Measurements from ENCODE around the gene CDHR1. TPM values are rescaled to one million over a fixed set of nuclear protein-coding genes. Genes with fewer than 3 reads are reported as not detected.

CDHR1 gene
- total and polyA plus RNA-seq, 8 donors, result 0.03 to 0.77 (median 0.49) TPM; not detected in 1

- Histone ChIP-seq H3K4me1 (no peaks in the 10 kb centered on the region), H3K27ac (no peak within 1 kb of the TSS), H3K4me3 (no peak within 1 kb of the TSS), H3K9me3 (no peaks in the 10 kb centered on the region), H3K36me3 (no peaks in the 10 kb centered on the region), H3K27me3 (no peaks in the 10 kb centered on the region)
- ATAC-seq, result no peak
- no peak for TF ChIP-seq CTCF (IDR thresholded peaks at IDR 0.05)
- intact Hi-C loops (cut with DNase I), result no loop called here
- DNase-seq, result no peak
- 48 to 66% methylated on average over 6 of the region's 6 CpGs for WGBS, 2 donors
- FAIRE-seq, result no peak
These were observed 31.3 kb downstream of the CDHR1 start, which contains the start of gene LRIT2 for GRCh38 chr10:84225427-84226173. Gene LRIT2, minus strand, starts transcription at chr10:84225544. Its CDS starts 24 bp downstream, at chr10:84225520.

GRCh38 chr10:84226616-84227015, 32.3 kb downstream of the CDHR1 start:
- DNase-seq, result no peak
- Histone ChIP-seq H3K9me3 (no peaks in the 10 kb centered on the region), H3K4me1 (no peaks in the 10 kb centered on the region), H3K4me3 (no peak overlapping the region), H3K27ac (no peak overlapping the region), H3K27me3 (no peaks in the 10 kb centered on the region), H3K36me3 (no peaks in the 10 kb centered on the region)
- 63 to 73% methylated on average over 3 of the region's 3 CpGs for WGBS, 2 donors
- no peak for ATAC-seq
- intact Hi-C loops (cut with DNase I), result no loop called here
- no peak for TF ChIP-seq CTCF (IDR thresholded peaks at IDR 0.05)
- no peak for FAIRE-seq

- 50 to 70% methylated on average over 4 of the region's 4 CpGs for WGBS, 2 donors
- H3K9me3 ChIP-seq, result no peaks in the 10 kb centered on the region
- no peaks in the 10 kb centered on the region for H3K36me3 ChIP-seq
- no peaks in the 10 kb centered on the region for H3K27me3 ChIP-seq
- H3K4me3 ChIP-seq, result no peak overlapping the region
- no peak for DNase-seq
- no peak overlapping the region for H3K27ac ChIP-seq
- TF ChIP-seq CTCF (IDR thresholded peaks at IDR 0.05), result no peak
- ATAC-seq, result no peak
- no peaks in the 10 kb centered on the region for H3K4me1 ChIP-seq
- intact Hi-C loops (cut with DNase I), result no loop called here
- FAIRE-seq, result no peak
These were observed 33.5 kb downstream of the CDHR1 start for GRCh38 chr10:84227810-84228209.

- ATAC-seq (no peak), DNase-seq (no peak), FAIRE-seq (no peak)
- Histone ChIP-seq H3K36me3 (no peaks in the 10 kb centered on the region), H3K27ac (no peak overlapping the region), H3K4me1 (no peaks in the 10 kb centered on the region), H3K4me3 (no peak overlapping the region), H3K9me3 (no peaks in the 10 kb centered on the region), H3K27me3 (no peaks in the 10 kb centered on the region)
- 69 to 77% methylated on average over 1 of the region's 1 CpG for WGBS, 2 donors
- no peak for TF ChIP-seq CTCF (IDR thresholded peaks at IDR 0.05)
- intact Hi-C loops (cut with DNase I), result no loop called here
These were observed 36.0 kb downstream of the CDHR1 start for GRCh38 chr10:84230359-84230758.

- FAIRE-seq (no peak), DNase-seq (no peak), ATAC-seq (no peak)
- no peaks in the 10 kb centered on the region for H3K27me3 ChIP-seq
- no peak overlapping the region for H3K27ac ChIP-seq
- TF ChIP-seq CTCF (IDR thresholded peaks at IDR 0.05), result no peak
- H3K9me3 ChIP-seq, result no peaks in the 10 kb centered on the region
- 73 to 75% methylated on average over 10 of the region's 10 CpGs for WGBS, 2 donors
- no peaks in the 10 kb centered on the region for H3K4me1 ChIP-seq
- intact Hi-C loops (cut with DNase I), result no loop called here
- H3K4me3 ChIP-seq, result no peak overlapping the region
- no peaks in the 10 kb centered on the region for H3K36me3 ChIP-seq
These were observed 38.0 kb downstream of the CDHR1 start for GRCh38 chr10:84232376-84232775.

Measured in pancreas (tissue), 10 donors.